ENCODE results near the gene ENOSF1. TPM values are rescaled to one million over a fixed set of nuclear protein-coding genes. Genes with fewer than 3 reads are reported as not detected.

ENOSF1 gene
- total and polyA plus RNA-seq, 3 donors from 2014 or later: 29.2 to 119 (median 88.5) TPM

DNA sequence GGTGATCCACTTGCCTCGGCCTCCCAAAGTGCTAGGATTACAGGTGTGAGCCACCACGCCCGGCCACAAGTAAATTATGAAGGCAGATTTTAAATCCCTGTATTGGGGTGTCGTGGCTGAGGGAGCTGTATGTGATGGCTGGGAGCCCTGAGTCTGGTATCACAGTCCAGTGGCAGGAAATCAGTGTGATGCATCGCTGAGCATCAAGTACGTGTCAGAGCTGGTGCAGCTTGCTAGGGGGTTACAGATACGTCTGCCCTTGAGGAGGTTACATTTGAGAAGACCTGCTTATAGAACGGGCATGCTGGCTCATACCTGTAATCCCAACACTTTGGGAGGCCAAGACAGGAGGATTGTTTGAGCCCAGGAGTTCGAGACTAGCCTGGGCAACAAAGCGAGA is 4.3 kb downstream of the ENOSF1 start:
- H3K27ac ChIP-seq: no peak overlapping the region
- no peak for TF ChIP-seq POLR2A (IDR thresholded peaks at IDR 0.05)
- TF ChIP-seq, protein P1, sequence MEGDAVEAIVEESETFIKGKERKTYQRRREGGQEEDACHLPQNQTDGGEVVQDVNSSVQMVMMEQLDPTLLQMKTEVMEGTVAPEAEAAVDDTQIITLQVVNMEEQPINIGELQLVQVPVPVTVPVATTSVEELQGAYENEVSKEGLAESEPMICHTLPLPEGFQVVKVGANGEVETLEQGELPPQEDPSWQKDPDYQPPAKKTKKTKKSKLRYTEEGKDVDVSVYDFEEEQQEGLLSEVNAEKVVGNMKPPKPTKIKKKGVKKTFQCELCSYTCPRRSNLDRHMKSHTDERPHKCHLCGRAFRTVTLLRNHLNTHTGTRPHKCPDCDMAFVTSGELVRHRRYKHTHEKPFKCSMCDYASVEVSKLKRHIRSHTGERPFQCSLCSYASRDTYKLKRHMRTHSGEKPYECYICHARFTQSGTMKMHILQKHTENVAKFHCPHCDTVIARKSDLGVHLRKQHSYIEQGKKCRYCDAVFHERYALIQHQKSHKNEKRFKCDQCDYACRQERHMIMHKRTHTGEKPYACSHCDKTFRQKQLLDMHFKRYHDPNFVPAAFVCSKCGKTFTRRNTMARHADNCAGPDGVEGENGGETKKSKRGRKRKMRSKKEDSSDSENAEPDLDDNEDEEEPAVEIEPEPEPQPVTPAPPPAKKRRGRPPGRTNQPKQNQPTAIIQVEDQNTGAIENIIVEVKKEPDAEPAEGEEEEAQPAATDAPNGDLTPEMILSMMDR (IDR thresholded peaks at IDR 0.05): no peak
- H3K9me3 ChIP-seq: no peaks in the 10 kb centered on the region
- intact Hi-C loops (cut with DNase I; ENCODE audit: low total_unique reads): no loop called here
- peaks cover 6% of the 10 kb centered on the region for H3K4me1 ChIP-seq
- DNase-seq: no peak
- H3K4me3 ChIP-seq: no peak overlapping the region
- H3K27me3 ChIP-seq: no peaks in the 10 kb centered on the region
- H3K36me3 ChIP-seq (ENCODE audit: low read depth, missing control alignments): no peaks in the 10 kb centered on the region
- 92% methylated on average over 10 of the region's 10 CpGs for WGBS, 2 donors

DNA sequence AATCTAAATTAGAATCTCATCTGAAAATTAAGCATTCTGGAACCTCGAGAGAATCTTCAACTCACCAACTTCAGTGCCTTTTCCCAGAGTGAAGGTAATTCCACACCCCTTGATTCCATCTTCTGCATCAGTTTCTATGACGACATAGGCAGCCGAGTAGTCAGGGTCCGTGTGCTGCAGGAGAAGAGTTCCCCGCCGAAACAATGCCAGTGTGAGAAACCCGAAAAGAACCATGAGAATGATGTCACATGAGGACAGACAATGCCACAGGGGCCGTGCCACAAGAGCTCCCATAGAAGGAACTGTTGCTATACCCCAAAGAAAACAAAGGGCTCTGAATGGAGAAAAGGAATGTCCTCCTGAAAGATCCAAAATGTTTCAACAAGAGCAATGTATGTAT is 6.0 kb downstream of the ENOSF1 start:
- no peaks in the 10 kb centered on the region for H3K9me3 ChIP-seq
- WGBS, 2 donors: 83 to 90% methylated on average over 8 of the region's 8 CpGs
- no peak overlapping the region for H3K4me3 ChIP-seq
- TF ChIP-seq, protein P1 (IDR thresholded peaks at IDR 0.05): no peak
- TF ChIP-seq POLR2A (IDR thresholded peaks at IDR 0.05): no peak
- H3K36me3 ChIP-seq (ENCODE audit: low read depth, missing control alignments): no peaks in the 10 kb centered on the region
- H3K27me3 ChIP-seq: no peaks in the 10 kb centered on the region
- intact Hi-C loops (cut with DNase I; ENCODE audit: low total_unique reads): no loop called here
- no peak overlapping the region for H3K27ac ChIP-seq
- peaks cover 6% of the 10 kb centered on the region for H3K4me1 ChIP-seq
- DNase-seq: no peak

DNA sequence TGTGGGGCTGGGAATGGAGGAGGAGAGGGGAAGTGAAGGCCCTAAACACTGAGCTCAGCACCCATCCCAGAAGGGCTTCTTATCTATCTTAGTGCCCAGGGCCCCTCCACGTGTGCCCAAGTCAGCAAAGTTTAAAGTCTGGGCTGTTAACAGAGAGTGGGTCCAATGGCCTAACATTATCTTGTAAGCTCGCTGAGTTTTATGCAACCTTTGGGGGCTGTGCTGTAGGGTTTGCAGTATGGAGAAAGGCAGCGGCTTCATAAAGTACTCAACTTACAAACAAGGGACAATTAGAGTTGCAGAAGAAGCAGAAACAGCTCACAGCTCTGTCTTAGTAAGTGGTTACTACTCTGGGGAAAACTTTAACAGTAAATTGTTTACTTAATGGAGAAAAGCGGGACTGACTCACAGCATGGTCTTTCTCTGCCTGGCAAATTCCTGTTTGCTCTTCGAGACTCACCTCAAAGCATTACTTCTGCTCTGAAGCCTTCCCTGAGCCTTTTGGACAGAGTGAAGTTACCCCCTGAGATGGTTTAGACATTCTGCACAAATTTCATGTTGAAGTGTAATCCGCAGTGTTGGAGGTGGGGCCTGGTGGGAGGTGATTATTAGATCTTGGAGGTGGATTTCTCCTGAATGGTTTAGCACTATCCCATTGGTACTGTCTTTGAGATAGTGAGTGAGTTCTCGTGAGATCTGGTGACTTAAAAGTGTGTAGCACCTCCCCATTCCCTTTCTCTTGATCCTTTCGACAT is 9.0 kb downstream of the ENOSF1 start:
- Histone ChIP-seq H3K36me3 (ENCODE audit: low read depth, missing control alignments) (no peaks in the 10 kb centered on the region), H3K9me3 (no peaks in the 10 kb centered on the region), H3K27me3 (no peaks in the 10 kb centered on the region), H3K4me3 (no peak overlapping the region), H3K27ac (no peak overlapping the region), H3K4me1 (no peaks in the 10 kb centered on the region)
- no peak for TF ChIP-seq POLR2A (IDR thresholded peaks at IDR 0.05)
- TF ChIP-seq, protein P1 (IDR thresholded peaks at IDR 0.05): no peak
- DNase-seq: no peak
- WGBS, 2 donors: 67 to 76% methylated on average over 8 of the region's 8 CpGs
- intact Hi-C loops (cut with DNase I; ENCODE audit: low total_unique reads): no loop called here

DNA sequence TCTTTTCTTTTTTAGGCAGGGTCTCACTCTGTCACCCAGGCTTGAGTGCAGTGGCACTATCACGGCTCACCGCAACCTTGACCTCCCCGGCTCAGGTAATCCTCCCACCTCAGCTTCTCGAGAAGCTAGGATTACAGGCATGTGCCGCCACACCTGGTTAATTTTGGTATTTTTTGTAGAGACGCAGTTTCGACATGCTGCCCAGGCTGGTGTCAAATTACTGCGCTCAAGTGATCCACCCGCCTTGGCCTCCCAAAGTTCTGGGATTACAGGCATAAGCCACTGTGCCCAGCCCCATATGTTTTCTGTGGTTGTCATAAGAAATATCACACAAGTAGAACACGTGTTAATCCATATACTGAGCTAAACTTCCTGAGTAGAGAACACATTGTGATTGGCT is 14.6 kb downstream of the ENOSF1 start:
- Histone ChIP-seq H3K27ac (no peak overlapping the region), H3K4me1 (peaks cover 16% of the 10 kb centered on the region), H3K4me3 (no peak overlapping the region), H3K27me3 (no peaks in the 10 kb centered on the region), H3K9me3 (no peaks in the 10 kb centered on the region), H3K36me3 (ENCODE audit: low read depth, missing control alignments) (no peaks in the 10 kb centered on the region)
- TF ChIP-seq, protein P1 (IDR thresholded peaks at IDR 0.05): no peak
- no peak for TF ChIP-seq POLR2A (IDR thresholded peaks at IDR 0.05)
- WGBS, 2 donors: 84 to 93% methylated on average over 10 of the region's 10 CpGs
- intact Hi-C loops (cut with DNase I; ENCODE audit: low total_unique reads): no loop called here
- no peak for DNase-seq

DNA sequence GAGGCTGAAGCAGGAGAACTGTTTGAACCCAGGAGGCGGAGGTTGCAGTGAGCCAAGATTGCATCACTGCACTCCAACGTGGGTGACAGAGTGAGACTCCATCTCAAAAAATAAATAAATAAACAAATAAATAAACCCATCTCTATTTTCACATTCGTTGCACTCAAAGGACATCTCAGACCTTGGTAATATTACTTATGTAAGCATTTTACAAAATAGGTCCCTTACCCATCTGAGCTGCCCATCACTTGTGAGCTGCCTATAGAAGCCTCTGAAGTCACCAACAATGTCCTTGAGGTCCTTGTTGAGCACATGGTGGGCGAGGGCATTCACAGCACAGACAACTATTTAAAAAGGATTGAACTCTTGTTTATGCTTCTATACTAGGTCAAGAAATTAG is 15.4 kb downstream of the ENOSF1 start:
- no peak for DNase-seq
- Histone ChIP-seq H3K27ac (no peak overlapping the region), H3K4me3 (no peak overlapping the region), H3K36me3 (ENCODE audit: low read depth, missing control alignments) (no peaks in the 10 kb centered on the region), H3K4me1 (peaks cover 24% of the 10 kb centered on the region), H3K27me3 (no peaks in the 10 kb centered on the region), H3K9me3 (no peaks in the 10 kb centered on the region)
- 95 to 97% methylated on average over 4 of the region's 4 CpGs for WGBS, 2 donors
- intact Hi-C loops (cut with DNase I; ENCODE audit: low total_unique reads): no loop called here
- TF ChIP-seq, protein P1 (IDR thresholded peaks at IDR 0.05): no peak
- TF ChIP-seq POLR2A (IDR thresholded peaks at IDR 0.05): no peak
